ENCODE measurements around the gene SAMD4B.

SAMD4B gene

GRCh38 chr19:39410831-39411080 is 68.5 kb downstream of the SAMD4B start:
- DNase-seq: no peak

GRCh38 chr19:39411081-39411831 is 69.0 kb downstream of the SAMD4B start:
- no peak for DNase-seq

- peak; percentile 96 for DNase-seq
Measured at GRCh38 chr19:39411832-39412099, 69.5 kb downstream of the SAMD4B start.

GRCh38 chr19:39412100-39412866 is 70.1 kb downstream of the SAMD4B start, which contains the start of gene PLEKHG2:
Gene PLEKHG2, plus strand, starts transcription at chr19:39412669. Its CDS starts 1,418 bp downstream, at chr19:39414087.
- peak; percentile 100 for DNase-seq

- DNase-seq: no peak
Measured at GRCh38 chr19:39412867-39413271, 70.6 kb downstream of the SAMD4B start.

GRCh38 chr19:39413272-39413910 is 71.2 kb downstream of the SAMD4B start:
- peak; percentile 82 for DNase-seq

- DNase-seq: peak; percentile 50
Measured at GRCh38 chr19:39413911-39414608, 71.8 kb downstream of the SAMD4B start.

- no peak for DNase-seq
Measured at GRCh38 chr19:39415111-39416046, 73.2 kb downstream of the SAMD4B start.

GRCh38 chr19:39416152-39417120 is 74.2 kb downstream of the SAMD4B start:
- DNase-seq: no peak

GRCh38 chr19:39417463-39418181 is 75.4 kb downstream of the SAMD4B start:
- DNase-seq: no peak

- DNase-seq: no peak
Measured at GRCh38 chr19:39419003-39419402, 76.8 kb downstream of the SAMD4B start.

GRCh38 chr19:39420769-39421168 is 78.5 kb downstream of the SAMD4B start:
- DNase-seq: no peak

- no peak for DNase-seq
Measured at GRCh38 chr19:39422020-39422419, 79.8 kb downstream of the SAMD4B start.

GRCh38 chr19:39423258-39424086 is 81.3 kb downstream of the SAMD4B start:
- no peak for DNase-seq

- no peak for DNase-seq
Measured at GRCh38 chr19:39424934-39425333, 82.7 kb downstream of the SAMD4B start.

GRCh38 chr19:39425744-39426143 is 83.5 kb downstream of the SAMD4B start:
- DNase-seq: no peak

- no peak for DNase-seq
Measured at GRCh38 chr19:39426170-39426569, 83.9 kb downstream of the SAMD4B start.

- DNase-seq: no peak
Measured at GRCh38 chr19:39427707-39428106, 85.5 kb downstream of the SAMD4B start.

GRCh38 chr19:39428283-39429112 is 86.3 kb downstream of the SAMD4B start:
- DNase-seq: no peak
